SK-N-SH (cell line): ENCODE results near the gene CD19. TPM values are rescaled to one million over a fixed set of nuclear protein-coding genes. Genes with fewer than 3 reads are reported as not detected.

Source experiments
- CTCF ChIA-PET: fragments of 300-600, 350-600 bp; formaldehyde crosslinking; extraction: SDS; loops from one replicate; lab custom pipeline; 2021; lab: Yijun Ruan, JAX
- POLR2A ChIA-PET: fragments of 350-600 bp; sonication (Branson Sonifier 250); formaldehyde crosslinking; extraction: SDS; loops from one replicate; lab custom pipeline; 2020; ENCODE audit warnings: antibody characterized with exemption, inconsistent platforms; lab: Yijun Ruan, JAX
- DNase-seq: peaks from one replicate; pipeline ENCODE4 v3.0.0; 2012
- H2AFZ ChIP-seq: fragments of 200-600 bp; sonication (generic); 2 replicates; pipeline ENCODE4 v1.8.1; 2016; ENCODE audit warnings: antibody characterized with exemption, mild to moderate bottlenecking, low read depth
- H3F3A ChIP-seq: fragments of 200-600 bp; sonication (generic); replicated peaks from 2 replicates; pipeline ENCODE3; 2016; ENCODE audit warnings: antibody characterized with exemption, mild to moderate bottlenecking; ENCODE audit not compliant: insufficient read depth
- H3K27ac ChIP-seq, 2 experiments: fragments of 200-500 bp in 1 of 2; fragments of 200-600 bp in 1 of 2; sonication (Bioruptor generic) in 1 of 2; sonication (generic), shearing (Covaris generic) in 1 of 2; 2 replicates each; pipeline versions ENCODE4 v1.5.1 to v1.6.1; 2014 to 2016; ENCODE audit warnings: low read depth in 2 of 2, inconsistent platforms in 1 of 2, low read length in 1 of 2, mild to moderate bottlenecking in 1 of 2, mixed read lengths in 1 of 2
- H3K27me3 ChIP-seq: fragments of 200-600 bp; sonication (generic), shearing (Covaris generic); 2 replicates; pipeline ENCODE4 v1.6.1; 2016; ENCODE audit warnings: mixed run types; ENCODE audit not compliant: insufficient read depth
- H3K36me3 ChIP-seq, 2 experiments: fragments of 200-500 bp in 1 of 2; fragments of 200-600 bp in 1 of 2; sonication (Bioruptor generic) in 1 of 2; sonication (generic) in 1 of 2; replicated peaks in 1 of 2; 2 replicates each; pipeline versions ENCODE3 to v1.5.1; 2014 to 2016; ENCODE audit warnings: low read length in 1 of 2, mild to moderate bottlenecking in 1 of 2; ENCODE audit not compliant: insufficient read depth in 2 of 2, control insufficient read depth in 1 of 2
- H3K4me1 ChIP-seq, 2 experiments: fragments of 200-500 bp in 1 of 2; fragments of 200-600 bp in 1 of 2; sonication (Bioruptor generic) in 1 of 2; sonication (generic), shearing (Covaris generic) in 1 of 2; 2 replicates each; pipeline versions ENCODE4 v1.5.1 to v1.6.1; 2014 to 2016; ENCODE audit warnings: low read depth in 1 of 2, low read length in 1 of 2, mixed run types in 1 of 2; ENCODE audit not compliant: insufficient read depth in 2 of 2, control insufficient read depth in 1 of 2
- H3K4me2 ChIP-seq: fragments of 200-600 bp; sonication (generic), shearing (Covaris generic); 2 replicates; pipeline ENCODE4 v1.6.1; 2017; ENCODE audit warnings: mixed run types
- H3K4me3 ChIP-seq, 2 experiments: fragments of 200-500 bp in 1 of 2; fragments of 200-600 bp in 1 of 2; sonication (Bioruptor generic) in 1 of 2; sonication (generic), shearing (Covaris generic) in 1 of 2; 2 replicates each; pipeline versions ENCODE4 v1.5.1 to v1.8.1; 2014 to 2016; ENCODE audit warnings: low read depth in 2 of 2, inconsistent platforms in 1 of 2, low read length in 1 of 2, mild to moderate bottlenecking in 1 of 2, mixed read lengths in 1 of 2, moderate library complexity in 1 of 2
- H3K79me2 ChIP-seq: fragments of 200-600 bp; sonication (generic); 2 replicates; pipeline ENCODE4 v1.8.1; 2017; ENCODE audit warnings: mild to moderate bottlenecking; ENCODE audit not compliant: insufficient read depth
- H3K9ac ChIP-seq: fragments of 200-600 bp; sonication (generic); 2 replicates; pipeline ENCODE4 v1.6.1; 2017; ENCODE audit warnings: mixed run types
- H3K9me2 ChIP-seq: fragments of 200-600 bp; sonication (generic); 2 replicates; pipeline ENCODE4 v1.6.1; 2017; ENCODE audit warnings: mixed run types
- H3K9me3 ChIP-seq: fragments of 200-600 bp; sonication (generic); 2 replicates; pipeline ENCODE4 v1.6.1; 2017; ENCODE audit warnings: mixed run types, mild to moderate bottlenecking, moderate library complexity
- H4K20me1 ChIP-seq: fragments of 200-600 bp; sonication (generic); 2 replicates; pipeline ENCODE4 v1.6.1; 2017; ENCODE audit warnings: mild to moderate bottlenecking, mixed run types; ENCODE audit not compliant: insufficient read depth
- CHD2 ChIP-seq: fragments of 150-350 bp; IDR thresholded peaks from 2 replicates; pipeline ENCODE4 v1.6.1; 2018; ENCODE audit warnings: low read length; ENCODE audit not compliant: partially characterized antibody
- EP300 ChIP-seq, 2 experiments: IDR thresholded peaks; 2 replicates each; pipeline versions ENCODE4 v1.4.0 to v1.6.1; 2012; ENCODE audit warnings: borderline replicate concordance in 1 of 2, low read depth in 1 of 2, low read length in 1 of 2
- EZH2phosphoT487 ChIP-seq: fragments of 200-600 bp; sonication (generic); IDR thresholded peaks from 2 replicates; pipeline ENCODE4 v1.6.1; 2017; ENCODE audit warnings: low read depth, mixed run types, mild to moderate bottlenecking, antibody characterized with exemption, moderate library complexity, borderline replicate concordance
- FOXJ3 ChIP-seq: sonication (generic); formaldehyde crosslinking; IDR thresholded peaks from 2 replicates; pipeline ENCODE4 v1.5.1; 2020; ENCODE audit warnings: mild to moderate bottlenecking, missing genetic modification reagents
- FOXM1 ChIP-seq: IDR thresholded peaks from 2 replicates; pipeline ENCODE4 v1.4.0; 2012; ENCODE audit warnings: low read depth, mild to moderate bottlenecking
- GABPA ChIP-seq: IDR thresholded peaks from 2 replicates; pipeline ENCODE4 v1.4.0; 2012; ENCODE audit warnings: low read depth, mild to moderate bottlenecking
- GATA2 ChIP-seq: sonication (generic); formaldehyde crosslinking; IDR thresholded peaks from 2 replicates; pipeline ENCODE4 v1.5.0; 2020; ENCODE audit warnings: mild to moderate bottlenecking, missing genetic modification reagents
- JUND ChIP-seq: IDR thresholded peaks from 2 replicates; pipeline ENCODE4 v1.4.0; 2012
- MEF2A ChIP-seq: IDR thresholded peaks from 2 replicates; pipeline ENCODE4 v1.4.0; 2012; ENCODE audit warnings: low read depth, borderline replicate concordance
- MXI1 ChIP-seq: IDR thresholded peaks from 2 replicates; pipeline ENCODE4 v1.6.1; 2012; ENCODE audit warnings: mild to moderate bottlenecking, low read depth, low read length, improper control_type of control experiment
- NRF1 ChIP-seq: IDR thresholded peaks from 2 replicates; pipeline ENCODE4 v1.6.1; 2012; ENCODE audit warnings: low read depth, mild to moderate bottlenecking, low read length
- RAD21 ChIP-seq: IDR thresholded peaks from 2 replicates; pipeline ENCODE4 v1.6.1; 2012; ENCODE audit warnings: mild to moderate bottlenecking, low read length
- RCOR1 ChIP-seq: fragments of 150-350 bp; IDR thresholded peaks from 2 replicates; pipeline ENCODE4 v1.6.1; 2017; ENCODE audit warnings: antibody characterized with exemption, low read length
- RFX5 ChIP-seq: IDR thresholded peaks from 2 replicates; pipeline ENCODE4 v1.6.1; 2012; ENCODE audit warnings: mild to moderate bottlenecking, improper control_type of control experiment, low read length
- RXRA ChIP-seq: IDR thresholded peaks from 2 replicates; pipeline ENCODE4 v1.4.0; 2012; ENCODE audit warnings: low read depth, mild to moderate bottlenecking, borderline replicate concordance
- SMC3 ChIP-seq: IDR thresholded peaks from 2 replicates; pipeline ENCODE4 v1.6.1; 2012; ENCODE audit warnings: low read depth, low read length, improper control_type of control experiment
- WGBS: methylation state at CpG from one replicate; pipeline ENCODE4 v1.1.6; 2017; ENCODE audit warnings: low lambda C conversion rate; 5-methylcytosine and 5-hydroxymethylcytosine counted together
- polyA plus RNA-seq, 3 experiments: library from polyadenylated mRNA; depleted of rRNA; stranded (reverse); fragments of >200 nt; gene quantifications; 2 replicates each; pipeline ENCODE4 v1.2.3, GENCODE V29; 2012
- TF ChIP-seq, protein P1 (sequence below): fragments of 200-600 bp; sonication (generic); IDR thresholded peaks from 2 replicates; pipeline ENCODE4 v1.6.1; 2017; ENCODE audit warnings: antibody characterized with exemption, mild to moderate bottlenecking, moderate library complexity
- TF ChIP-seq, protein P2 (sequence below): IDR thresholded peaks from 2 replicates; pipeline ENCODE4 v1.4.0; 2012; ENCODE audit warnings: low read depth
- TF ChIP-seq, protein P3 (sequence below): fragments of 150-350 bp; IDR thresholded peaks from 2 replicates; pipeline ENCODE4 v1.6.1; 2016; ENCODE audit warnings: mild to moderate bottlenecking, low read depth, low read length
- TF ChIP-seq, protein P4 (sequence below): IDR thresholded peaks from 2 replicates; pipeline ENCODE4 v1.4.0; 2012; ENCODE audit warnings: low read depth, borderline replicate concordance

The CD19 gene
- polyA plus RNA-seq, 1 of the 3 experiments (the other 2 are of a cell fraction) = not detected

DNA sequence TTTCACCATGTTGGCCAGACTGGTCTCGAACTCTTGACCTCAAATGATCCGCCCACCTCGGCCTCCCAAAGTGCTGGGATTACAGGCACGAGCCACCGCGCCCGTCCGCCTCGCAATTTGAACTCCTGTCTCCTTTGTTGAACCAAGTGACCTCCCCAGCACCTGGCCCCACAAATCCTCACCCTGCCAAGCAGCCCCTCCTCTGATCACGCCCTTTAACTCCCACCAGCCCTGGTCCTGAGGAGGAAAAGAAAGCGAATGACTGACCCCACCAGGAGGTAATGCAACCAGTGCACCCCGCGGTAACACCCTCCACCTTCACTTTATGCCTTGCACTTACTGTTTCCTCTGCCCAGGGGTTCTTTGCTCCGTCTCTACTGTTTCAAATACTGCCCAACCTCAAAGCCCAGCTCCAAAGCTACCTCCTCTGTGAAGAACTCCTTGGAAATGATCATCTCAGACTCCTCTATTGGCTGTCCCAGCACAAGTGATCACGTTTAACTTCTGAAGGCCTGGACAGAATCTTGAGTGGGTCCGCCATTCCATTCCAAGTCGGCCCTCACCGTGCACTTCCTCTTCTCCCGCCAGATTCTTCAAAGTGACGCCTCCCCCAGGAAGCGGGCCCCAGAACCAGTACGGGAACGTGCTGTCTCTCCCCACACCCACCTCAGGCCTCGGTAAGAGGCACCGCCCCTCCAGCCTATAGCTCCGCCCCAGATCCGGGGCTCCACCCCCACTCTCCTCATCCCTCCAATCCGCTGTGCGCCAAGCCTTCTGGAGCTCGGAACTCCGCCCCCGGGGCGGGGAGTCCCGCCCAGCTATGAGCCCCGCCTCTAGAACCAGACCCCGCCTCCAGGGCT, 4.4 kb downstream of the CD19 start:
- no peaks in the 10 kb centered on the region for H3K36me3 ChIP-seq

DNA sequence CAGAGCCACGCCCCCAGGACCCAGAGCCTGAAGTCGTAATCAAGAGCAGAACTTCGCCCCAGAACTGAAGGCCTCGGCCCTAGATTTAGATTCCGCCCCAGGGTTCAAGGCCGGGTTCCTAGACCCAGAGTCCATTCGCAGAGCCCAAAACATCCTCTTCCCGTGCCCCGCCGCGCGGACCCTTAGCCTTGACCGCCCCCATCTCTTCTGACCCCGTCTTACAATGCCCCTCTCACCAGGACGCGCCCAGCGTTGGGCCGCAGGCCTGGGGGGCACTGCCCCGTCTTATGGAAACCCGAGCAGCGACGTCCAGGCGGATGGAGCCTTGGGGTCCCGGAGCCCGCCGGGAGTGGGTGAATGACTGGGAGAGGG, 5.0 kb downstream of the CD19 start:
- H3K4me1 ChIP-seq = no peaks in the 10 kb centered on the region
- H3K9ac ChIP-seq = no peak overlapping the region
- H3K4me2 ChIP-seq = no peak overlapping the region
- no peak overlapping the region for H3K4me3 ChIP-seq
- no peaks in the 10 kb centered on the region for H3K9me3 ChIP-seq
- H2AFZ ChIP-seq = no peak overlapping the region
- no peaks in the 10 kb centered on the region for H3K36me3 ChIP-seq
- no peak for DNase-seq
- 86% methylated on average over 12 of the region's 26 CpGs for WGBS
- POLR2A ChIA-PET = no interaction called here
- H3K9me2 ChIP-seq = no peaks in the 10 kb centered on the region
- no peaks in the 10 kb centered on the region for H4K20me1 ChIP-seq
- CTCF ChIA-PET = interaction anchor here (1.8 kb wide), 1 partner anchor 8 kb away, joined by 5 read pairs; no protein-coding TSS in a partner anchor
- H3K79me2 ChIP-seq = no peaks in the 10 kb centered on the region
- TF ChIP-seq NRF1 (no peak), FOXJ3 (no peak), FOXM1 (no peak), EZH2phosphoT487 (no peak), CHD2 (no peak), RAD21 (no peak), RXRA (no peak), MEF2A (no peak), GATA2 (CRISPR knock-in tag) (no peak)
- TF ChIP-seq, protein P1, sequence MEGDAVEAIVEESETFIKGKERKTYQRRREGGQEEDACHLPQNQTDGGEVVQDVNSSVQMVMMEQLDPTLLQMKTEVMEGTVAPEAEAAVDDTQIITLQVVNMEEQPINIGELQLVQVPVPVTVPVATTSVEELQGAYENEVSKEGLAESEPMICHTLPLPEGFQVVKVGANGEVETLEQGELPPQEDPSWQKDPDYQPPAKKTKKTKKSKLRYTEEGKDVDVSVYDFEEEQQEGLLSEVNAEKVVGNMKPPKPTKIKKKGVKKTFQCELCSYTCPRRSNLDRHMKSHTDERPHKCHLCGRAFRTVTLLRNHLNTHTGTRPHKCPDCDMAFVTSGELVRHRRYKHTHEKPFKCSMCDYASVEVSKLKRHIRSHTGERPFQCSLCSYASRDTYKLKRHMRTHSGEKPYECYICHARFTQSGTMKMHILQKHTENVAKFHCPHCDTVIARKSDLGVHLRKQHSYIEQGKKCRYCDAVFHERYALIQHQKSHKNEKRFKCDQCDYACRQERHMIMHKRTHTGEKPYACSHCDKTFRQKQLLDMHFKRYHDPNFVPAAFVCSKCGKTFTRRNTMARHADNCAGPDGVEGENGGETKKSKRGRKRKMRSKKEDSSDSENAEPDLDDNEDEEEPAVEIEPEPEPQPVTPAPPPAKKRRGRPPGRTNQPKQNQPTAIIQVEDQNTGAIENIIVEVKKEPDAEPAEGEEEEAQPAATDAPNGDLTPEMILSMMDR = no peak
- TF ChIP-seq, protein P2, sequence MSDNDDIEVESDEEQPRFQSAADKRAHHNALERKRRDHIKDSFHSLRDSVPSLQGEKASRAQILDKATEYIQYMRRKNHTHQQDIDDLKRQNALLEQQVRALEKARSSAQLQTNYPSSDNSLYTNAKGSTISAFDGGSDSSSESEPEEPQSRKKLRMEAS = no peak
- H3F3A ChIP-seq = no peaks in the 10 kb centered on the region
- no peak overlapping the region for H3K27ac ChIP-seq
- H3K27me3 ChIP-seq = no peaks in the 10 kb centered on the region

More for the DNA sequence above, 4.4 kb downstream of the CD19 start:
- no peaks in the 10 kb centered on the region for H3K27me3 ChIP-seq
- H4K20me1 ChIP-seq = no peaks in the 10 kb centered on the region
- H3K4me2 ChIP-seq = no peak overlapping the region
- H3K9me3 ChIP-seq = no peaks in the 10 kb centered on the region
- CTCF ChIA-PET = interaction anchor here (1.8 kb wide), 1 partner anchor 9 kb away, joined by 5 read pairs; no protein-coding TSS in a partner anchor
- no peak overlapping the region for H3K9ac ChIP-seq
- H2AFZ ChIP-seq = no peak overlapping the region
- H3K4me1 ChIP-seq = no peaks in the 10 kb centered on the region
- 66% methylated on average over 33 of the region's 36 CpGs for WGBS
- DNase-seq = peak; percentile 89
- TF ChIP-seq, protein P3, sequence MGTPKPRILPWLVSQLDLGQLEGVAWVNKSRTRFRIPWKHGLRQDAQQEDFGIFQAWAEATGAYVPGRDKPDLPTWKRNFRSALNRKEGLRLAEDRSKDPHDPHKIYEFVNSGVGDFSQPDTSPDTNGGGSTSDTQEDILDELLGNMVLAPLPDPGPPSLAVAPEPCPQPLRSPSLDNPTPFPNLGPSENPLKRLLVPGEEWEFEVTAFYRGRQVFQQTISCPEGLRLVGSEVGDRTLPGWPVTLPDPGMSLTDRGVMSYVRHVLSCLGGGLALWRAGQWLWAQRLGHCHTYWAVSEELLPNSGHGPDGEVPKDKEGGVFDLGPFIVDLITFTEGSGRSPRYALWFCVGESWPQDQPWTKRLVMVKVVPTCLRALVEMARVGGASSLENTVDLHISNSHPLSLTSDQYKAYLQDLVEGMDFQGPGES = no peak
- TF ChIP-seq RCOR1 (no peak), JUND (no peak), EZH2phosphoT487 (no peak), RFX5 (no peak), FOXM1 (no peak), MXI1 (no peak), GABPA (no peak), GATA2 (CRISPR knock-in tag) (no peak), RAD21 (no peak), EP300 (IDR thresholded peaks at IDR 0.05; ENCODE audit: borderline replicate concordance in 1 of 2, low read depth in 1 of 2, low read length in 1 of 2) (no peak), SMC3 (no peak)
- TF ChIP-seq, protein P4, sequence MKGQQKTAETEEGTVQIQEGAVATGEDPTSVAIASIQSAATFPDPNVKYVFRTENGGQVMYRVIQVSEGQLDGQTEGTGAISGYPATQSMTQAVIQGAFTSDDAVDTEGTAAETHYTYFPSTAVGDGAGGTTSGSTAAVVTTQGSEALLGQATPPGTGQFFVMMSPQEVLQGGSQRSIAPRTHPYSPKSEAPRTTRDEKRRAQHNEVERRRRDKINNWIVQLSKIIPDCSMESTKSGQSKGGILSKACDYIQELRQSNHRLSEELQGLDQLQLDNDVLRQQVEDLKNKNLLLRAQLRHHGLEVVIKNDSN = no peak
- TF ChIP-seq, all 33 proteins: peak for 0
- Histone ChIP-seq H3K79me2 (no peaks in the 10 kb centered on the region), H3K9me2 (no peaks in the 10 kb centered on the region), H3K4me3 (no peak overlapping the region), H3K27ac (no peak overlapping the region), H3F3A (no peaks in the 10 kb centered on the region)
- POLR2A ChIA-PET = no interaction called here
